ENCODE measurements around the gene TECPR2.
A peak's percentile ranks its signal among the peaks of the same experiment; 100 is the strongest.

GRCh38 chr14:102316743-102317563 is 45.8 kb upstream of the TECPR2 start:
- TF ChIP-seq CTCF (IDR thresholded peaks at IDR 0.05) = peak; percentile 69 to 99 (median 94)
- TF ChIP-seq POLR2A (IDR thresholded peaks at IDR 0.05) = peak in 2 of 3 donors; percentile 48 to 49

Measured in body of pancreas (tissue), 4 donors.